ENCODE measurements around the gene KMT2B. TPM values are rescaled to one million over a fixed set of nuclear protein-coding genes. Genes with fewer than 3 reads are reported as not detected.

The KMT2B gene
- total and polyA plus RNA-seq, 9 of the 15 experiments (the other 6 are each of a cell fraction or from before 2014, with no cell fraction given): 0.63 to 43.9 (median 8.1) TPM

GRCh38 chr19:35673121-35673804, 44.5 kb upstream of the KMT2B start:
- Histone ChIP-seq H3K4me2 (ENCODE audit: insufficient read depth, low read length) (peak overlapping the region; percentile 64), H4K20me1 (replicated peaks; ENCODE audit: control insufficient read depth, insufficient read depth, low read length) (no peaks in the 10 kb centered on the region), H3K27ac (ENCODE audit: extremely low read depth, low read depth, low read length) (no peak overlapping the region), H3K9me1 (ENCODE audit: control insufficient read depth, insufficient read depth, low read length) (no peaks in the 10 kb centered on the region), H3K4me1 (replicated peaks in 1 of 2; ENCODE audit: control insufficient read depth in 2 of 2, insufficient read depth in 2 of 2, low read length in 2 of 2) (peaks cover 10 to 21% of the 10 kb centered on the region in 2 experiments; a peak in 4 of 5 replicates), H2AFZ (ENCODE audit: low read depth, low read length) (peak overlapping the region; percentile 77), H3K36me3 (ENCODE audit: control insufficient read depth, insufficient read depth, low read length) (no peaks in the 10 kb centered on the region), H3K4me3 (peak overlapping the region; percentile 21; the same call in 1 of the 2 replicates), H3K27me3 (ENCODE audit: control insufficient read depth in 2 of 2, insufficient read depth in 2 of 2, low read length in 2 of 2) (peaks cover 23 to 43% of the 10 kb centered on the region in 2 experiments; a peak in 4 of 5 replicates), H3K9me3 (replicated peaks; ENCODE audit: control insufficient read depth, insufficient read depth, low read depth, low read length) (no peaks in the 10 kb centered on the region), H3K9ac (ENCODE audit: insufficient read depth in 1 of 2, low read depth in 2 of 2, low read length in 2 of 2) (peak overlapping the region in 1 of 2 experiments; percentile 24; a peak in 2 of 4 replicates), H3K79me2 (ENCODE audit: control insufficient read depth, insufficient read depth, low read length) (no peaks in the 10 kb centered on the region)
- in situ Hi-C loops (cut with MboI): no loop called here
- DNase-seq (ENCODE audit: extremely low read depth in 1 of 4, low spot score in 3 of 4): peak; percentile 52 to 76 (median 72)
- intact Hi-C loops (cut with micrococcal nuclease): no loop called here
- ChIA-PET CTCF (ENCODE audit: low intra/inter-chr PET ratio) (interaction anchor here (0.6 kb wide), 1 partner anchor 17 kb away, joined by 4 read pairs; no protein-coding TSS in a partner anchor), POLR2A (interaction anchor here (0.7 to 1.1 kb wide), 3 partner anchors 9 to 29 kb away, joined by 3 read pairs; no protein-coding TSS in a partner anchor)
- no TSS peak for BruUV-seq (replicated peaks)
- 6% methylated on average over 34 of the region's 39 CpGs for WGBS (ENCODE audit: insufficient coverage, low coverage, missing lambda C conversion rate)
- peak; percentile 91 for ATAC-seq
- no peak for FAIRE-seq
- TF ChIP-seq ZNF263 (CRISPR knock-in tag; IDR thresholded peaks at IDR 0.05; ENCODE audit: borderline replicate concordance): peak; percentile 68; the same call in 1 of the 2 replicates
- TF ChIP-seq, protein P1, sequence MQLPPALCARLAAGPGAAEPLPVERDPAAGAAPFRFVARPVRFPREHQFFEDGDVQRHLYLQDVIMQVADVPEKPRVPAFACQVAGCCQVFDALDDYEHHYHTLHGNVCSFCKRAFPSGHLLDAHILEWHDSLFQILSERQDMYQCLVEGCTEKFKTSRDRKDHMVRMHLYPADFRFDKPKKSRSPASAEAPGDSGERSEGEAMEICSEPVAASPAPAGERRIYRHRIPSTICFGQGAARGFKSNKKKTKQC (CRISPR knock-in tag; IDR thresholded peaks at IDR 0.05): no peak
- no peak for TF ChIP-seq CREB1 (IDR thresholded peaks at IDR 0.05)
- TF ChIP-seq CREB1 (CRISPR knock-in tag; IDR thresholded peaks at IDR 0.05): 0 out of 2 replicates have a peak, but pooled peaks have one; percentile 22
- TF ChIP-seq ZBTB49 (CRISPR knock-in tag; IDR thresholded peaks at IDR 0.05; ENCODE audit: borderline replicate concordance): no peak
- TF ChIP-seq ATF1 (CRISPR knock-in tag; IDR thresholded peaks at IDR 0.05): no peak
- peak; percentile 58 for TF ChIP-seq ATF1 (tag; IDR thresholded peaks at IDR 0.05)
- TF ChIP-seq YY1 (IDR thresholded peaks at IDR 0.05; ENCODE audit: borderline replicate concordance in 1 of 3, control insufficient read depth in 1 of 3, extremely low read depth in 1 of 3, insufficient read depth in 3 of 3, insufficient read length in 1 of 3, insufficient replicate concordance in 2 of 3, low read depth in 1 of 3, low read length in 2 of 3): no peak
- TF ChIP-seq, protein P2, sequence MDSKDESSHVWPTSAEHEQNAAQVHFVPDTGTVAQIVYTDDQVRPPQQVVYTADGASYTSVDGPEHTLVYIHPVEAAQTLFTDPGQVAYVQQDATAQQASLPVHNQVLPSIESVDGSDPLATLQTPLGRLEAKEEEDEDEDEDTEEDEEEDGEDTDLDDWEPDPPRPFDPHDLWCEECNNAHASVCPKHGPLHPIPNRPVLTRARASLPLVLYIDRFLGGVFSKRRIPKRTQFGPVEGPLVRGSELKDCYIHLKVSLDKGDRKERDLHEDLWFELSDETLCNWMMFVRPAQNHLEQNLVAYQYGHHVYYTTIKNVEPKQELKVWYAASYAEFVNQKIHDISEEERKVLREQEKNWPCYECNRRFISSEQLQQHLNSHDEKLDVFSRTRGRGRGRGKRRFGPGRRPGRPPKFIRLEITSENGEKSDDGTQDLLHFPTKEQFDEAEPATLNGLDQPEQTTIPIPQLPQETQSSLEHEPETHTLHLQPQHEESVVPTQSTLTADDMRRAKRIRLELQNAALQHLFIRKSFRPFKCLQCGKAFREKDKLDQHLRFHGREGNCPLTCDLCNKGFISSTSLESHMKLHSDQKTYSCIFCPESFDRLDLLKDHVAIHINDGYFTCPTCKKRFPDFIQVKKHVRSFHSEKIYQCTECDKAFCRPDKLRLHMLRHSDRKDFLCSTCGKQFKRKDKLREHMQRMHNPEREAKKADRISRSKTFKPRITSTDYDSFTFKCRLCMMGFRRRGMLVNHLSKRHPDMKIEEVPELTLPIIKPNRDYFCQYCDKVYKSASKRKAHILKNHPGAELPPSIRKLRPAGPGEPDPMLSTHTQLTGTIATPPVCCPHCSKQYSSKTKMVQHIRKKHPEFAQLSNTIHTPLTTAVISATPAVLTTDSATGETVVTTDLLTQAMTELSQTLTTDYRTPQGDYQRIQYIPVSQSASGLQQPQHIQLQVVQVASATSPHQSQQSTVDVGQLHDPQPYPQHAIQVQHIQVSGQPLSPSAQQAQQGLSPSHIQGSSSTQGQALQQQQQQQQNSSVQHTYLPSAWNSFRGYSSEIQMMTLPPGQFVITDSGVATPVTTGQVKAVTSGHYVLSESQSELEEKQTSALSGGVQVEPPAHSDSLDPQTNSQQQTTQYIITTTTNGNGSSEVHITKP (IDR thresholded peaks at IDR 0.05; ENCODE audit: partially characterized antibody): peak; percentile 29
- no peak for TF ChIP-seq ZNF561 (CRISPR knock-in tag; conservative IDR thresholded peaks at IDR 0.05)
- peak in 1 of 2 experiments; percentile 13; a peak in 1 of 4 replicates for TF ChIP-seq NRF1 (conservative IDR thresholded peaks at IDR 0.05 in 1 of 2, IDR thresholded peaks at IDR 0.05 in 1 of 2)
- TF ChIP-seq ZFP36 (IDR thresholded peaks at IDR 0.05; ENCODE audit: low read depth, low read length, partially characterized antibody): peak; percentile 40
- no peak for TF ChIP-seq C11orf30 (IDR thresholded peaks at IDR 0.05; ENCODE audit: low read depth)

Measured in K562 (cell line).